Measurements from ENCODE around the gene GFAP. TPM values are rescaled to one million over a fixed set of nuclear protein-coding genes. Genes with fewer than 3 reads are reported as not detected.
A peak's percentile ranks its signal among the peaks of the same experiment; 100 is the strongest.

GFAP gene
- polyA plus RNA-seq, 3 donors = 0.03 to 0.33 (median 0.18) TPM

GRCh38 chr17:44915862-44916780 is 821 bp upstream of the GFAP start:
- WGBS (ENCODE audit: insufficient coverage) = 85% methylated on average over 4 of the region's 11 CpGs
- H3K36me3 Mint-ChIP-seq = peaks cover 0 to 5% of the 10 kb centered on the region in 2 donors
- peak overlapping the region in 1 of 2 donors; percentile 21 for H3K4me3 Mint-ChIP-seq
- Histone ChIP-seq H4K20me1 (ENCODE audit: insufficient read depth, low read length) (no peaks in the 10 kb centered on the region), H3K4me3 (replicated peaks in 1 of 3; ENCODE audit: low read depth in 2 of 3, low read length in 3 of 3) (peak overlapping the region in 1 of 3 experiments; percentile 8), H3K27ac (ENCODE audit: low read depth in 1 of 2, low read length in 2 of 2) (peak overlapping the region in 1 of 2 donors; percentile 5), H2AFZ (ENCODE audit: insufficient read depth, low read depth, low read length, poor library complexity, severe bottlenecking) (no peak overlapping the region), H3K9ac (ENCODE audit: insufficient read depth, low read length, poor library complexity, severe bottlenecking) (peak overlapping the region; percentile 6), H3K79me2 (ENCODE audit: insufficient read depth, low read length) (no peaks in the 10 kb centered on the region), H3K36me3 (replicated peaks in 1 of 2; ENCODE audit: control insufficient read depth in 1 of 2, insufficient read depth in 2 of 2, low read length in 2 of 2) (no peaks in the 10 kb centered on the region), H3K4me1 (ENCODE audit: control insufficient read depth in 1 of 2, insufficient read depth in 2 of 2, low read length in 2 of 2) (peaks cover 22 to 28% of the 10 kb centered on the region in 2 donors), H3K27me3 (ENCODE audit: control insufficient read depth in 2 of 2, insufficient read depth in 2 of 2, low read length in 2 of 2) (peaks cover 12 to 36% of the 10 kb centered on the region in 2 donors), H3K4me2 (replicated peaks; ENCODE audit: extremely low read depth, low read length, poor library complexity, severe bottlenecking) (peak overlapping the region; percentile 34), H3K9me3 (replicated peaks in 1 of 2; ENCODE audit: control insufficient read depth in 1 of 2, insufficient read depth in 1 of 2, low read length in 2 of 2) (no peaks in the 10 kb centered on the region)
- DNase-seq = peak; percentile 37 to 66 (median 66)
- H3K9me3 Mint-ChIP-seq = peaks cover 0 to 3% (median 0%) of the 10 kb centered on the region in 7 donors
- peak overlapping the region in 4 of 7 donors; percentile 46 to 66 (median 60) for H3K27ac Mint-ChIP-seq
- no peak for TF ChIP-seq CTCF (IDR thresholded peaks at IDR 0.05)
- peaks cover 24% of the 10 kb centered on the region for H3K4me1 Mint-ChIP-seq
- intact Hi-C loops (cut with micrococcal nuclease) = no loop called here
- H3K27me3 Mint-ChIP-seq (ENCODE audit: low read depth in 3 of 3) = peaks cover 32 to 42% (median 36%) of the 10 kb centered on the region in 3 donors

GRCh38 chr17:44914698-44915271 is 515 bp downstream of the GFAP start:
- no peak overlapping the region for H3K4me3 Mint-ChIP-seq
- H3K27me3 ChIP-seq (ENCODE audit: control insufficient read depth in 2 of 2, insufficient read depth in 2 of 2, low read length in 2 of 2) = peaks cover 6 to 27% of the 10 kb centered on the region in 2 donors
- intact Hi-C loops (cut with micrococcal nuclease) = no loop called here
- WGBS (ENCODE audit: insufficient coverage) = 86% methylated on average over 16 of the region's 19 CpGs
- no peak for TF ChIP-seq CTCF (IDR thresholded peaks at IDR 0.05)
- peaks cover 29% of the 10 kb centered on the region for H3K4me1 Mint-ChIP-seq
- H3K9ac ChIP-seq (ENCODE audit: insufficient read depth, low read length, poor library complexity, severe bottlenecking) = no peak overlapping the region
- peaks cover 23 to 30% of the 10 kb centered on the region in 2 donors for H3K4me1 ChIP-seq (ENCODE audit: control insufficient read depth in 1 of 2, insufficient read depth in 2 of 2, low read length in 2 of 2)
- H3K36me3 Mint-ChIP-seq = peaks cover 0 to 11% of the 10 kb centered on the region in 2 donors
- no peak for DNase-seq
- H2AFZ ChIP-seq (ENCODE audit: insufficient read depth, low read depth, low read length, poor library complexity, severe bottlenecking) = no peak overlapping the region
- no peak overlapping the region for H3K4me3 ChIP-seq (replicated peaks in 1 of 3; ENCODE audit: low read depth in 2 of 3, low read length in 3 of 3)
- H3K4me2 ChIP-seq (replicated peaks; ENCODE audit: extremely low read depth, low read length, poor library complexity, severe bottlenecking) = no peak overlapping the region
- H3K27ac Mint-ChIP-seq = peak overlapping the region in 1 of 7 donors; percentile 33
- H3K9me3 Mint-ChIP-seq = no peaks in the 10 kb centered on the region
- no peaks in the 10 kb centered on the region for H3K79me2 ChIP-seq (ENCODE audit: insufficient read depth, low read length)
- H3K27ac ChIP-seq (ENCODE audit: low read depth in 1 of 2, low read length in 2 of 2) = no peak overlapping the region
- H3K36me3 ChIP-seq (replicated peaks in 1 of 2; ENCODE audit: control insufficient read depth in 1 of 2, insufficient read depth in 2 of 2, low read length in 2 of 2) = no peaks in the 10 kb centered on the region
- no peaks in the 10 kb centered on the region for H3K9me3 ChIP-seq (replicated peaks in 1 of 2; ENCODE audit: control insufficient read depth in 1 of 2, insufficient read depth in 1 of 2, low read length in 2 of 2)
- H3K27me3 Mint-ChIP-seq (ENCODE audit: low read depth in 3 of 3) = peaks cover 28 to 42% (median 33%) of the 10 kb centered on the region in 3 donors
- H4K20me1 ChIP-seq (ENCODE audit: insufficient read depth, low read length) = no peaks in the 10 kb centered on the region
